ENCODE results near the gene GYPC. TPM values are rescaled to one million over a fixed set of nuclear protein-coding genes. Genes with fewer than 3 reads are reported as not detected.

Gene GYPC
- total RNA-seq, 1 experiment from 2014 or later, result 0.75 TPM

DNA sequence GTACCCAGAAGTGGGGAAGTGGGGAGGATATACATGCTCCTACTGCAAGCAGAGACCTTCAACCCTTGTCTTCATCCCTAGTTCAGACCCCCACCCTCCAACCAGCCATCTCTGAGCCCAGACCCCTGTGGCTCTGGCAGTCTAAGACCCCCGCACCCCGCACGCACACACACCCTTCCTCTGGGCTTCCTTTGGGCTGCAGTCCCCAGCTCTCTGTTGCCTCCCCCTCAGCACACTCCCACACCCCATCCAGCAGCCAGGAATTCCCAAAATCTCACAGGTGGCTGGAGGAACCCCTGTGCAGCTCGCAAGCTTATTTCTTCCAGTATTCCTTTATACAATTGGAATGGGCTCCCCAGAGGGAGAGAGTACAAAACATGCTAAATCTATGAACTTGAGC lies 13.9 kb upstream of the GYPC start:
- ChIA-PET POLR2A (ENCODE audit: low non-redundant PET) (no interaction called here), CTCF (no interaction called here)
- no peak for DNase-seq (ENCODE audit: low spot score)
- intact Hi-C loops (cut with micrococcal nuclease; ENCODE audit: unreplicated experiment), result no loop called here
- no peak overlapping the region for H3K4me3 ChIP-seq (ENCODE audit: low read depth, low read length, poor library complexity, severe bottlenecking)
- TF ChIP-seq EZH2 (IDR thresholded peaks at IDR 0.05; ENCODE audit: borderline replicate concordance, low read depth, low read length, poor library complexity, severe bottlenecking) (no peak), CTCF (conservative IDR thresholded peaks at IDR 0.05; ENCODE audit: low read depth, low read length) (no peak)
- no peaks in the 10 kb centered on the region for H3K9me3 ChIP-seq (ENCODE audit: low read depth, low read length, poor library complexity, severe bottlenecking)
- BruUV-seq (replicated peaks), result no TSS peak
- no peaks in the 10 kb centered on the region for H3K36me3 ChIP-seq (ENCODE audit: insufficient read depth, low read length, poor library complexity, severe bottlenecking)
- H3K27ac ChIP-seq (ENCODE audit: low read depth, low read length, poor library complexity, severe bottlenecking), result no peak overlapping the region
- H3K27me3 ChIP-seq (replicated peaks; ENCODE audit: insufficient read depth, low read depth, low read length, poor library complexity), result no peaks in the 10 kb centered on the region
- no peaks in the 10 kb centered on the region for H3K4me1 ChIP-seq (ENCODE audit: insufficient read depth, low read length, poor library complexity, severe bottlenecking)

- ChIA-PET POLR2A (ENCODE audit: low non-redundant PET) (no interaction called here), CTCF (no interaction called here)
- intact Hi-C loops (cut with micrococcal nuclease; ENCODE audit: unreplicated experiment), result no loop called here
- no peak for DNase-seq (ENCODE audit: low spot score)
- no peak for TF ChIP-seq CTCF (conservative IDR thresholded peaks at IDR 0.05; ENCODE audit: low read depth, low read length)
- no peak for TF ChIP-seq EZH2 (IDR thresholded peaks at IDR 0.05; ENCODE audit: borderline replicate concordance, low read depth, low read length, poor library complexity, severe bottlenecking)
- no peaks in the 10 kb centered on the region for H3K4me1 ChIP-seq (ENCODE audit: insufficient read depth, low read length, poor library complexity, severe bottlenecking)
- H3K4me3 ChIP-seq (ENCODE audit: low read depth, low read length, poor library complexity, severe bottlenecking), result no peak overlapping the region
- no TSS peak for BruUV-seq (replicated peaks)
- no peaks in the 10 kb centered on the region for H3K9me3 ChIP-seq (ENCODE audit: low read depth, low read length, poor library complexity, severe bottlenecking)
- H3K27ac ChIP-seq (ENCODE audit: low read depth, low read length, poor library complexity, severe bottlenecking), result no peak overlapping the region
- H3K36me3 ChIP-seq (ENCODE audit: insufficient read depth, low read length, poor library complexity, severe bottlenecking), result no peaks in the 10 kb centered on the region
- no peaks in the 10 kb centered on the region for H3K27me3 ChIP-seq (replicated peaks; ENCODE audit: insufficient read depth, low read depth, low read length, poor library complexity)
Observed at GRCh38 chr2:126643431-126643830, 12.5 kb upstream of the GYPC start.

DNA sequence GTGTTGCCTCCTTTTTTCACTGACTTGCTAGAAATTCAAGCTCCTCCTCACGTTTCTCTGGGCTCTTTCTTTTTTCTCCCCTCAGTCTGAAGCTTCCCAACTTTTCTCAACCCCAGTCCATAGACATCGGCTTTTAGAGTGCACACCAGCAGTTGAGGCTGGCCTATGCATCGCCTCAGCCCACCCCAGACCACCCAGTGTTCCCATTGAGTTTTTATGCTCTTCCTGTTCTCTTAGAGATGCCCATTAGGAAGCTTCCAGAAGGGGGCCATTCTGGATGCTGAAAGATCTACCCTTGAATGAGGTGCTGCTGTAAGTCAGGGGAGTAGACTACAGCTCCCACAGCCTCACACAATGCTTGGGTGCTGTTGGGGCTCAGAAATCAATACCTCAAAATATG lies 12.0 kb upstream of the GYPC start:
- BruUV-seq (replicated peaks), result no TSS peak
- intact Hi-C loops (cut with micrococcal nuclease; ENCODE audit: unreplicated experiment), result no loop called here
- Histone ChIP-seq H3K4me3 (ENCODE audit: low read depth, low read length, poor library complexity, severe bottlenecking) (no peak overlapping the region), H3K27ac (ENCODE audit: low read depth, low read length, poor library complexity, severe bottlenecking) (no peak overlapping the region), H3K4me1 (ENCODE audit: insufficient read depth, low read length, poor library complexity, severe bottlenecking) (no peaks in the 10 kb centered on the region), H3K27me3 (replicated peaks; ENCODE audit: insufficient read depth, low read depth, low read length, poor library complexity) (no peaks in the 10 kb centered on the region), H3K36me3 (ENCODE audit: insufficient read depth, low read length, poor library complexity, severe bottlenecking) (no peaks in the 10 kb centered on the region), H3K9me3 (ENCODE audit: low read depth, low read length, poor library complexity, severe bottlenecking) (no peaks in the 10 kb centered on the region)
- DNase-seq (ENCODE audit: low spot score), result no peak
- CTCF ChIA-PET, result no interaction called here
- POLR2A ChIA-PET (ENCODE audit: low non-redundant PET), result no interaction called here
- TF ChIP-seq CTCF (conservative IDR thresholded peaks at IDR 0.05; ENCODE audit: low read depth, low read length), result no peak
- no peak for TF ChIP-seq EZH2 (IDR thresholded peaks at IDR 0.05; ENCODE audit: borderline replicate concordance, low read depth, low read length, poor library complexity, severe bottlenecking)

Data from A673 (cell line).